Measurements from ENCODE around the gene ZC3H18. TPM values are rescaled to one million over a fixed set of nuclear protein-coding genes. Genes with fewer than 3 reads are reported as not detected.

ZC3H18 gene
- total RNA-seq, 1 donor: 13.3 TPM

GRCh38 chr16:88640498-88641247, 70.5 kb downstream of the ZC3H18 start:
- no peak for DNase-seq (ENCODE audit: low read depth)
- no peak for TF ChIP-seq CTCF (IDR thresholded peaks at IDR 0.05; ENCODE audit: insufficient read depth, low read length)

DNA sequence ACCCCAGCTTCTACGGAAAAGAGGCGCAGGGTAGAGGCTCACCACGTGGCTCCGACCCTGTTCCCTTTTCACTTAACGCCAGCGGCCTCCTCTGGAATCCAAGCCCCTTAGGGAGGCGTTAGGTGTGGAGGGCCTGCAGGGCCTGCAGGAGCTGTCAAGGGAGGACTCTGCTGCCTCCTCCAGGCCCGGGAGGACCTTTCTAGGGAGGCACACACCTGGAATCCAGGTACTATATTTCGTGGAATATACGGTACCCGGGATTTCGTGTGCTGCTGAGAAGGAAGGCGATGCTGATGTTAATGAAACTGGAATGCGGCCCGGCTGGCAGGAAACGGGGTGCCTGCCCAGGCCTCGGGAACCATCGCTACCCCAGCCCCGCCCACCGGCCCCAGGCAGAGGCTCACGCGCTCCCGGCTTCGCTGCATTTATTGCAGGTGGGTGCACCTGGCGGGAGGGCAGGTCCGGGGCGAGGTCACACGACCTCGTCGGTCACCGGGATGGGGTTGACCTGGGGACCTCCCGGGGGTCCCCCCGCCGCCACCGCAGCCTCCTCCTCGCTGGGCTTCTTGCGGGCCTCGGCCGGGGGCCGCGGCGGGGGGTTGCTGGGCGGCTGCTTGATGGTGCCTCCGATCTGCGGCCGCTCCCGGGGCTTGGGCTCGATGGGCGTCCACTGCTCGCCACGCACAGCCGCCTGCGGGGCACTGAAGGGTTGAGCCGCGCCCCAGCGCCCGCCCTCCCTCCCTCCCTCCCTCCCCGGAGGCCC, 72.9 kb downstream of the ZC3H18 start:
- H3K4me3 ChIP-seq (ENCODE audit: low read depth, low read length): no peak overlapping the region
- DNase-seq (ENCODE audit: low read depth): no peak
- TF ChIP-seq CTCF (IDR thresholded peaks at IDR 0.05; ENCODE audit: insufficient read depth, low read length): no peak

More at GRCh38 chr16:88640498-88641247, 70.5 kb downstream of the ZC3H18 start:
- H3K4me3 ChIP-seq (ENCODE audit: low read depth, low read length): no peak overlapping the region

- DNase-seq (ENCODE audit: low read depth): no peak
- TF ChIP-seq CTCF (IDR thresholded peaks at IDR 0.05; ENCODE audit: insufficient read depth, low read length): no peak
- no peak overlapping the region for H3K4me3 ChIP-seq (ENCODE audit: low read depth, low read length)
Measured at GRCh38 chr16:88643644-88643932, 73.4 kb downstream of the ZC3H18 start.

- TF ChIP-seq CTCF (IDR thresholded peaks at IDR 0.05; ENCODE audit: insufficient read depth, low read length): no peak
- DNase-seq (ENCODE audit: low read depth): no peak
- no peak overlapping the region for H3K4me3 ChIP-seq (ENCODE audit: low read depth, low read length)
Measured at GRCh38 chr16:88645455-88645854, 75.3 kb downstream of the ZC3H18 start.

GRCh38 chr16:88645941-88646340, 75.7 kb downstream of the ZC3H18 start:
- DNase-seq (ENCODE audit: low read depth): no peak

DNA sequence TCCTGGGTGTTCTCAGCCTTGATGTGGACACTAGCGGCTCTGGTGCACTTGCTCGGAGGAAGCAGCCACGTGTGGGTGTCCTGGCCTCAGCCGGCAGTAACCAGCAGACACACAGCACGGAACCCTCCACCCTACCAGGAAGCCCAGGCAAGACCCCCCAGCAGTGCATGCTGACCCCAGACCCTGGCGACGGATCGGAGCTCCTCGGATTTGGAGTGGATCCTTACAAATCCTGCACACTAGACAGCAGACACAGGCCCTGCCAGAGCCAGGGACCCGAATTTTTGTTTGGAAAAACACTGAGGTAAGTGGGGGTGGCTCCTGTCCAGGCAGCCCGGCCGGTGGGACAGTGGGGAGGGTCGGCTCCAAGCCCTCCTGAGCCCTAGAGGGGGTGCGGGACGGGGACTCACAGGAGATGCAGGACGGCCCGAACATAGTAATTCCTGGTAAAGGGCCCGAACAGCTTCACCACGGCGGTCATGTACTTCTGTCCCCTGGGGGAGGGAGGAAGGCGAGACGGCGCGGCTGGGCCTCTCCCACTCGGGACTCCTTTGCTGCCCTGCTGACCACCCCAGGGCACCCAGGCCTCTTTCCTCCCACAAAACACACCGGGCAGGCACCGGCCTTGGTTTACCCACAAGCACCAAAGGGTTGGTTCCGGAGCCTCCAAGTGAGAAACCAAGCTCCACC, 76.3 kb downstream of the ZC3H18 start:
- no peak for DNase-seq (ENCODE audit: low read depth)
- H3K4me3 ChIP-seq (ENCODE audit: low read depth, low read length): no peak overlapping the region
- TF ChIP-seq CTCF (IDR thresholded peaks at IDR 0.05; ENCODE audit: insufficient read depth, low read length): no peak

More at GRCh38 chr16:88645941-88646340, 75.7 kb downstream of the ZC3H18 start:
- TF ChIP-seq CTCF (IDR thresholded peaks at IDR 0.05; ENCODE audit: insufficient read depth, low read length): no peak
- no peak overlapping the region for H3K4me3 ChIP-seq (ENCODE audit: low read depth, low read length)
